Measurements from ENCODE around the gene ZNF3. TPM values are rescaled to one million over a fixed set of nuclear protein-coding genes. Genes with fewer than 3 reads are reported as not detected.

Gene ZNF3
- total and polyA plus RNA-seq, 9 of the 15 experiments (the other 6 are each of a cell fraction or from before 2014, with no cell fraction given) = 30.0 to 64.9 (median 51.5) TPM

DNA sequence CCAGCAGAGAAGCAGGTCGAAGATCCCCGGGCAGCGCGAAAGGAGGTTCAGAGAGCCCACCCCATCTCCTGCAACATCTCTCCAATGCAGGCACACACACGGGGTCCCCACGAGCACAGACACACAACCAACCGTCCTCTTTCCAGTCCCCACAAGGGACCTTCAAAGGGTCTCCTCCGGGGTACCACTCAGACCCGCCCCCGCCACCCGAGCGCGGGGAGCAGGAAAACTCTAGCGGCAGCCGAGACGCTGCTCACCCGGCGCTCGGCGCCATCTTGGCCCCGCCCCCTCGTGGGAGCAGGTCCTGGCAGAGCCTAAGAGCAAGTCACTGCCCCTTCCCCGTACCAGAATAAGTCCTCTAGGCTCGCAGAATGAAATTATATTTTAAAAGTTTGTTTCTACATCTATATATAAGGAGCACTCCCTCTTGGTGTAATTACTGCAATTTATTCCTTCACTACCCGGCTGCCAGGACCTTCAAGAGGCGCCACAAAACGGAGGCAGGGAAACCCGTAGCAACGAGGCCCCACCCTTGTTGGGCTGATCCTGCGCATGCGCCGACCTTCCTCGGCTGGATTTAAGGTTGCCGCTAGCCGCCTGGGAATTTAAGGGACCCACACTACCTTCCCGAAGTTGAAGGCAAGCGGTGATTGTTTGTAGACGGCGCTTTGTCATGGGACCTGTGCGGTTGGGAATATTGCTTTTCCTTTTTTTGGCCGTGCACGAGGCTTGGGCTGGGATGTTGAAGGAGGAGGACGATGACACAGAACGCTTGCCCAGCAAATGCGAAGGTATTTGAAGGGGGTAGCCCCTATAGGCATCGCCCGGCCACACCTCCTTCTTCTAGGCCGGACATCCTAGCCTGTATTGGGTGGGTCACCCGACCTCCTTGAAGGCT lies 37.8 kb upstream of the ZNF3 start, which contains the start of the genes CNPY4 and TAF6 (continued):
- TF ChIP-seq, protein P1, sequence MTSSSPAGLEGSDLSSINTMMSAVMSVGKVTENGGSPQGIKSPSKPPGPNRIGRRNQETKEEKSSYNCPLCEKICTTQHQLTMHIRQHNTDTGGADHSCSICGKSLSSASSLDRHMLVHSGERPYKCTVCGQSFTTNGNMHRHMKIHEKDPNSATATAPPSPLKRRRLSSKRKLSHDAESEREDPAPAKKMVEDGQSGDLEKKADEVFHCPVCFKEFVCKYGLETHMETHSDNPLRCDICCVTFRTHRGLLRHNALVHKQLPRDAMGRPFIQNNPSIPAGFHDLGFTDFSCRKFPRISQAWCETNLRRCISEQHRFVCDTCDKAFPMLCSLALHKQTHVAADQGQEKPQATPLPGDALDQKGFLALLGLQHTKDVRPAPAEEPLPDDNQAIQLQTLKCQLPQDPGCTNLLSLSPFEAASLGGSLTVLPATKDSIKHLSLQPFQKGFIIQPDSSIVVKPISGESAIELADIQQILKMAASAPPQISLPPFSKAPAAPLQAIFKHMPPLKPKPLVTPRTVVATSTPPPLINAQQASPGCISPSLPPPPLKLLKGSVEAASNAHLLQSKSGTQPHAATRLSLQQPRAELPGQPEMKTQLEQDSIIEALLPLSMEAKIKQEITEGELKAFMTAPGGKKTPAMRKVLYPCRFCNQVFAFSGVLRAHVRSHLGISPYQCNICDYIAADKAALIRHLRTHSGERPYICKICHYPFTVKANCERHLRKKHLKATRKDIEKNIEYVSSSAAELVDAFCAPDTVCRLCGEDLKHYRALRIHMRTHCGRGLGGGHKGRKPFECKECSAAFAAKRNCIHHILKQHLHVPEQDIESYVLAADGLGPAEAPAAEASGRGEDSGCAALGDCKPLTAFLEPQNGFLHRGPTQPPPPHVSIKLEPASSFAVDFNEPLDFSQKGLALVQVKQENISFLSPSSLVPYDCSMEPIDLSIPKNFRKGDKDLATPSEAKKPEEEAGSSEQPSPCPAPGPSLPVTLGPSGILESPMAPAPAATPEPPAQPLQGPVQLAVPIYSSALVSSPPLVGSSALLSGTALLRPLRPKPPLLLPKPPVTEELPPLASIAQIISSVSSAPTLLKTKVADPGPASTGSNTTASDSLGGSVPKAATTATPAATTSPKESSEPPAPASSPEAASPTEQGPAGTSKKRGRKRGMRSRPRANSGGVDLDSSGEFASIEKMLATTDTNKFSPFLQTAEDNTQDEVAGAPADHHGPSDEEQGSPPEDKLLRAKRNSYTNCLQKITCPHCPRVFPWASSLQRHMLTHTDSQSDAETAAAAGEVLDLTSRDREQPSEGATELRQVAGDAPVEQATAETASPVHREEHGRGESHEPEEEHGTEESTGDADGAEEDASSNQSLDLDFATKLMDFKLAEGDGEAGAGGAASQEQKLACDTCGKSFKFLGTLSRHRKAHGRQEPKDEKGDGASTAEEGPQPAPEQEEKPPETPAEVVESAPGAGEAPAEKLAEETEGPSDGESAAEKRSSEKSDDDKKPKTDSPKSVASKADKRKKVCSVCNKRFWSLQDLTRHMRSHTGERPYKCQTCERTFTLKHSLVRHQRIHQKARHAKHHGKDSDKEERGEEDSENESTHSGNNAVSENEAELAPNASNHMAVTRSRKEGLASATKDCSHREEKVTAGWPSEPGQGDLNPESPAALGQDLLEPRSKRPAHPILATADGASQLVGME (CRISPR knock-in tag; IDR thresholded peaks at IDR 0.05) = 0 out of 2 replicates have a peak, but pooled peaks have one; percentile 60
- TF ChIP-seq HMGN3 (IDR thresholded peaks at IDR 0.05; ENCODE audit: borderline replicate concordance, extremely low read depth, insufficient read length, low read depth, low read length) = peak; percentile 24
- TF ChIP-seq, protein P2, sequence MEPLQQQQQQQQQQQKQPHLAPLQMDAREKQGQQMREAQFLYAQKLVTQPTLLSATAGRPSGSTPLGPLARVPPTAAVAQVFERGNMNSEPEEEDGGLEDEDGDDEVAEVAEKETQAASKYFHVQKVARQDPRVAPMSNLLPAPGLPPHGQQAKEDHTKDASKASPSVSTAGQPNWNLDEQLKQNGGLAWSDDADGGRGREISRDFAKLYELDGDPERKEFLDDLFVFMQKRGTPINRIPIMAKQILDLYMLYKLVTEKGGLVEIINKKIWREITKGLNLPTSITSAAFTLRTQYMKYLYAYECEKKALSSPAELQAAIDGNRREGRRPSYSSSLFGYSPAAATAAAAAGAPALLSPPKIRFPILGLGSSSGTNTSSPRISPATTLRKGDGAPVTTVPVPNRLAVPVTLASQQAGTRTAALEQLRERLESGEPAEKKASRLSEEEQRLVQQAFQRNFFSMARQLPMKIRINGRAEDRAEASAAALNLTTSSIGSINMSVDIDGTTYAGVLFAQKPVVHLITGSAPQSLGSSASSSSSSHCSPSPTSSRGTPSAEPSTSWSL (CRISPR knock-in tag; IDR thresholded peaks at IDR 0.05; ENCODE audit: borderline replicate concordance) = no peak
- TF ChIP-seq, protein P3, sequence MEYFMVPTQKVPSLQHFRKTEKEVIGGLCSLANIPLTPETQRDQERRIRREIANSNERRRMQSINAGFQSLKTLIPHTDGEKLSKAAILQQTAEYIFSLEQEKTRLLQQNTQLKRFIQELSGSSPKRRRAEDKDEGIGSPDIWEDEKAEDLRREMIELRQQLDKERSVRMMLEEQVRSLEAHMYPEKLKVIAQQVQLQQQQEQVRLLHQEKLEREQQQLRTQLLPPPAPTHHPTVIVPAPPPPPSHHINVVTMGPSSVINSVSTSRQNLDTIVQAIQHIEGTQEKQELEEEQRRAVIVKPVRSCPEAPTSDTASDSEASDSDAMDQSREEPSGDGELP (CRISPR knock-in tag; IDR thresholded peaks at IDR 0.05; ENCODE audit: borderline replicate concordance) = peak; percentile 72
- TF ChIP-seq CBX1 (IDR thresholded peaks at IDR 0.05; ENCODE audit: low read depth) = peak; percentile 76; the same call in 1 of the 2 replicates
- TF ChIP-seq TAF9B (IDR thresholded peaks at IDR 0.05; ENCODE audit: partially characterized antibody) = peak; percentile 100
- TF ChIP-seq, protein P4, sequence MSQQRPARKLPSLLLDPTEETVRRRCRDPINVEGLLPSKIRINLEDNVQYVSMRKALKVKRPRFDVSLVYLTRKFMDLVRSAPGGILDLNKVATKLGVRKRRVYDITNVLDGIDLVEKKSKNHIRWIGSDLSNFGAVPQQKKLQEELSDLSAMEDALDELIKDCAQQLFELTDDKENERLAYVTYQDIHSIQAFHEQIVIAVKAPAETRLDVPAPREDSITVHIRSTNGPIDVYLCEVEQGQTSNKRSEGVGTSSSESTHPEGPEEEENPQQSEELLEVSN (IDR thresholded peaks at IDR 0.05; ENCODE audit: borderline replicate concordance in 1 of 2, extremely low read depth in 1 of 2, insufficient read depth in 1 of 2, insufficient read length in 1 of 2, low read depth in 1 of 2, low read length in 1 of 2, poor library complexity in 1 of 2, severe bottlenecking in 1 of 2) = peak; percentile 35 to 60
- peak; percentile 98 for TF ChIP-seq TBP (optimal IDR thresholded peaks at IDR 0.05; ENCODE audit: low read depth, low read length)
- TF ChIP-seq NFYB (IDR thresholded peaks at IDR 0.05; ENCODE audit: extremely low read depth, insufficient read length) = no peak
- TF ChIP-seq KLF13 (tag; IDR thresholded peaks at IDR 0.05; ENCODE audit: borderline replicate concordance, low read depth) = peak; percentile 96
- TF ChIP-seq ZNF224 (CRISPR knock-in tag; IDR thresholded peaks at IDR 0.05) = no peak
- TF ChIP-seq POU5F1 (IDR thresholded peaks at IDR 0.05; ENCODE audit: borderline replicate concordance, low read depth, low read length, partially characterized antibody) = peak; percentile 30
- TF ChIP-seq, protein P5, sequence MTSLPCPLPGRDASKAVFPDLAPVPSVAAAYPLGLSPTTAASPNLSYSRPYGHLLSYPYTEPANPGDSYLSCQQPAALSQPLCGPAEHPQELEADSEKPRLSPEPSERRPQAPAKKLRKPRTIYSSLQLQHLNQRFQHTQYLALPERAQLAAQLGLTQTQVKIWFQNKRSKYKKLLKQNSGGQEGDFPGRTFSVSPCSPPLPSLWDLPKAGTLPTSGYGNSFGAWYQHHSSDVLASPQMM (CRISPR knock-in tag; IDR thresholded peaks at IDR 0.05) = no peak
- TF ChIP-seq GABPA (tag; conservative IDR thresholded peaks at IDR 0.05; ENCODE audit: low read depth) = peak; percentile 57; the same call in 1 of the 2 replicates
